DOHH2 (cell line): ENCODE results near the gene SIGLEC5.
"Not testable (repeated sequence)": the region's sequence is repeated elsewhere in the genome, so short reads cannot be mapped to it uniquely, and the experiment has no call there.

Experiments used
- H3F3A ChIP-seq: fragments of 200-600 bp; sonication (generic), shearing (Covaris generic); 2 replicates; pipeline ENCODE4 v1.6.0; 2016; ENCODE audit warnings: antibody characterized with exemption, mild to moderate bottlenecking; ENCODE audit not compliant: control insufficient read depth, insufficient read depth
- H3K27ac ChIP-seq: fragments of 200-600 bp; sonication (generic); 2 replicates; pipeline ENCODE4 v1.5.1; 2014; ENCODE audit warnings: low read depth, mild to moderate bottlenecking, low read length, moderate library complexity
- H3K27me3 ChIP-seq: fragments of 200-600 bp; sonication (generic); 2 replicates; pipeline ENCODE4 v1.6.1; 2014; ENCODE audit warnings: mild to moderate bottlenecking, low read length, mixed read lengths; ENCODE audit not compliant: control insufficient read depth
- H3K36me3 ChIP-seq: fragments of 200-600 bp; sonication (generic); 2 replicates; pipeline ENCODE4 v1.6.1; 2014; ENCODE audit warnings: mild to moderate bottlenecking, low read length, moderate library complexity, mixed read lengths; ENCODE audit not compliant: control insufficient read depth
- H3K4me1 ChIP-seq: fragments of 200-600 bp; sonication (generic); 2 replicates; pipeline ENCODE4 v1.6.1; 2014; ENCODE audit warnings: mild to moderate bottlenecking, low read length, mixed read lengths; ENCODE audit not compliant: control insufficient read depth
- H3K4me2 ChIP-seq: fragments of 200-600 bp; sonication (generic); 2 replicates; pipeline ENCODE4 v1.6.0; 2014; ENCODE audit warnings: mild to moderate bottlenecking, low read length, moderate library complexity
- H3K4me3 ChIP-seq: fragments of 200-600 bp; sonication (generic); 2 replicates; pipeline ENCODE4 v1.5.1; 2014; ENCODE audit warnings: mild to moderate bottlenecking, low read length, mixed read lengths
- H3K79me2 ChIP-seq: fragments of 200-600 bp; sonication (generic); 2 replicates; pipeline ENCODE4 v1.6.1; 2014; ENCODE audit warnings: mild to moderate bottlenecking, low read length, mixed read lengths; ENCODE audit not compliant: control insufficient read depth
- H3K9me2 ChIP-seq: fragments of 200-600 bp; sonication (generic); replicated peaks from 2 replicates; pipeline ENCODE4 v1.6.1; 2014; ENCODE audit warnings: mild to moderate bottlenecking, low read length, mixed read lengths; ENCODE audit not compliant: control insufficient read depth
- H3K9me3 ChIP-seq: fragments of 200-600 bp; sonication (generic); 2 replicates; pipeline ENCODE4 v1.6.1; 2014; ENCODE audit warnings: antibody characterized with exemption, low read length, mixed read lengths; ENCODE audit not compliant: control insufficient read depth, insufficient read depth
- H4K20me1 ChIP-seq: fragments of 200-600 bp; sonication (generic); 2 replicates; pipeline ENCODE4 v1.6.0; 2014; ENCODE audit warnings: low read depth, mild to moderate bottlenecking, antibody characterized with exemption, low read length, moderate library complexity; ENCODE audit not compliant: control insufficient read depth, insufficient read depth
- EZH2phosphoT487 ChIP-seq: fragments of 200-600 bp; sonication (generic); IDR thresholded peaks from 2 replicates; pipeline ENCODE4 v1.6.1; 2017; ENCODE audit warnings: borderline replicate concordance, mild to moderate bottlenecking, antibody characterized with exemption, low read length, moderate library complexity, mixed read lengths
- TF ChIP-seq, protein P1 (sequence below): fragments of 200-600 bp; sonication (generic); IDR thresholded peaks from one replicate; pipeline ENCODE4 v1.5.1; 2014; ENCODE audit warnings: antibody characterized with exemption, mild to moderate bottlenecking, low read depth, low read length; ENCODE audit not compliant: poor library complexity, severe bottlenecking

SIGLEC5 gene, protein sequence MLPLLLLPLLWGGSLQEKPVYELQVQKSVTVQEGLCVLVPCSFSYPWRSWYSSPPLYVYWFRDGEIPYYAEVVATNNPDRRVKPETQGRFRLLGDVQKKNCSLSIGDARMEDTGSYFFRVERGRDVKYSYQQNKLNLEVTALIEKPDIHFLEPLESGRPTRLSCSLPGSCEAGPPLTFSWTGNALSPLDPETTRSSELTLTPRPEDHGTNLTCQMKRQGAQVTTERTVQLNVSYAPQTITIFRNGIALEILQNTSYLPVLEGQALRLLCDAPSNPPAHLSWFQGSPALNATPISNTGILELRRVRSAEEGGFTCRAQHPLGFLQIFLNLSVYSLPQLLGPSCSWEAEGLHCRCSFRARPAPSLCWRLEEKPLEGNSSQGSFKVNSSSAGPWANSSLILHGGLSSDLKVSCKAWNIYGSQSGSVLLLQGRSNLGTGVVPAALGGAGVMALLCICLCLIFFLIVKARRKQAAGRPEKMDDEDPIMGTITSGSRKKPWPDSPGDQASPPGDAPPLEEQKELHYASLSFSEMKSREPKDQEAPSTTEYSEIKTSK

DNA sequence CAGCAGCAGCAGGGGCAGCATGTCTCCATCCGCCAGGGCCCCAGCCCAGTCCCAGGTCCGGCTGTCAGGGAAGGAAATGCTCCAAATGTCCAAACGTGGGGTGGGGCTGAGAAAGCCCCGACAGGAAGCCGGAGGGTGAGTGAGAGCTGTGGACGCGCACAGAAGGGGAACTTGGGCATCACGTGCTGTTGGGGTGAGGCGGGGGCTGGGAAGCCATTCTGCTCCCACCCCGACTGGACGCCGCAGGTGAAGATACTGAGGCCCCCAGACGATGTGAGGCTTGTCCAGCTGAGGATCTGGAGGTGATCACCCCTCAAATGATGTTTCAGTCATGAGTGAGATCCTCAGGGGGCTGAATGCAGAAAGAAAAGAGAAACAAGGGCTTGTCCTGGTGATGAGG, at the start of gene SIGLEC5:
Gene SIGLEC5, minus strand, starts transcription at position 87 of the 400 bp plus-strand sequence. Its CDS starts 66 bp downstream, at position 21.
- H3K4me2 ChIP-seq, H3K9me3 ChIP-seq, H3K27me3 ChIP-seq, H3F3A ChIP-seq, H3K9me2 ChIP-seq, H4K20me1 ChIP-seq, H3K4me1 ChIP-seq, H3K27ac ChIP-seq, H3K36me3 ChIP-seq, H3K4me3 ChIP-seq, H3K79me2 ChIP-seq: not testable (repeated sequence)

DNA sequence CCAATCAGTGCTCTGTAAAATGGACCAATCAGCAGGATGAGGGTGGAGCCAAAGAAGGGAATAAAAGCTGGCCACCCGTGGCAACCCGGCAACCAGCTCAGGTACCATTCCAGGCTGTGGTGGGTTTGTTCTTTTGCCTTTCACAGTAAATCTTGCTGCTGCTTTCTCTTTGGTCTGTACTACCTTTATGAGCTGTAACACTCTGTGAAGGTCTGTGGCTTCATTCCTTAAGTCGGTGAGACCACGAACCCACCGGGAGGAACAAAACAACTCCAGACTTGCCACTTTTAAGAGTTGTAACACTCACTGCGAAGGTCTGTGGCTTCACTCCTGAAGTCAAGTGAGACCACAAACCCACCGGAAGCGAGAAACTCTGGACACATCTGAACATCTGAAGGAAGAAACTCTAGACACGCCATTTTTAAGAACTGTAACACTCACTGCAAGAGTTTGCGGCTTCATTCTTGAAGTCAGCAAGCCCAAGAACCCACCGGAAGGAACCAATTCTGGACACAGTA, 46.4 kb upstream of the SIGLEC5 start:
- H3K9me2 ChIP-seq = no peaks in the 10 kb centered on the region
- no peaks in the 10 kb centered on the region for H3K36me3 ChIP-seq
- H3F3A ChIP-seq = no peaks in the 10 kb centered on the region
- no peaks in the 10 kb centered on the region for H3K27me3 ChIP-seq
- no peak overlapping the region for H3K27ac ChIP-seq
- peaks cover 4% of the 10 kb centered on the region; the same call in 1 of the 2 replicates for H3K9me3 ChIP-seq
- no peak overlapping the region for H3K4me3 ChIP-seq
- no peaks in the 10 kb centered on the region for H4K20me1 ChIP-seq
- no peaks in the 10 kb centered on the region for H3K79me2 ChIP-seq
- H3K4me1 ChIP-seq = 0 out of 2 replicates have a peak, but pooled peaks cover 3% of the 10 kb centered on the region
- H3K4me2 ChIP-seq = no peak overlapping the region
- TF ChIP-seq, protein P1, sequence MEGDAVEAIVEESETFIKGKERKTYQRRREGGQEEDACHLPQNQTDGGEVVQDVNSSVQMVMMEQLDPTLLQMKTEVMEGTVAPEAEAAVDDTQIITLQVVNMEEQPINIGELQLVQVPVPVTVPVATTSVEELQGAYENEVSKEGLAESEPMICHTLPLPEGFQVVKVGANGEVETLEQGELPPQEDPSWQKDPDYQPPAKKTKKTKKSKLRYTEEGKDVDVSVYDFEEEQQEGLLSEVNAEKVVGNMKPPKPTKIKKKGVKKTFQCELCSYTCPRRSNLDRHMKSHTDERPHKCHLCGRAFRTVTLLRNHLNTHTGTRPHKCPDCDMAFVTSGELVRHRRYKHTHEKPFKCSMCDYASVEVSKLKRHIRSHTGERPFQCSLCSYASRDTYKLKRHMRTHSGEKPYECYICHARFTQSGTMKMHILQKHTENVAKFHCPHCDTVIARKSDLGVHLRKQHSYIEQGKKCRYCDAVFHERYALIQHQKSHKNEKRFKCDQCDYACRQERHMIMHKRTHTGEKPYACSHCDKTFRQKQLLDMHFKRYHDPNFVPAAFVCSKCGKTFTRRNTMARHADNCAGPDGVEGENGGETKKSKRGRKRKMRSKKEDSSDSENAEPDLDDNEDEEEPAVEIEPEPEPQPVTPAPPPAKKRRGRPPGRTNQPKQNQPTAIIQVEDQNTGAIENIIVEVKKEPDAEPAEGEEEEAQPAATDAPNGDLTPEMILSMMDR = no peak
- TF ChIP-seq EZH2phosphoT487 = no peak

DNA sequence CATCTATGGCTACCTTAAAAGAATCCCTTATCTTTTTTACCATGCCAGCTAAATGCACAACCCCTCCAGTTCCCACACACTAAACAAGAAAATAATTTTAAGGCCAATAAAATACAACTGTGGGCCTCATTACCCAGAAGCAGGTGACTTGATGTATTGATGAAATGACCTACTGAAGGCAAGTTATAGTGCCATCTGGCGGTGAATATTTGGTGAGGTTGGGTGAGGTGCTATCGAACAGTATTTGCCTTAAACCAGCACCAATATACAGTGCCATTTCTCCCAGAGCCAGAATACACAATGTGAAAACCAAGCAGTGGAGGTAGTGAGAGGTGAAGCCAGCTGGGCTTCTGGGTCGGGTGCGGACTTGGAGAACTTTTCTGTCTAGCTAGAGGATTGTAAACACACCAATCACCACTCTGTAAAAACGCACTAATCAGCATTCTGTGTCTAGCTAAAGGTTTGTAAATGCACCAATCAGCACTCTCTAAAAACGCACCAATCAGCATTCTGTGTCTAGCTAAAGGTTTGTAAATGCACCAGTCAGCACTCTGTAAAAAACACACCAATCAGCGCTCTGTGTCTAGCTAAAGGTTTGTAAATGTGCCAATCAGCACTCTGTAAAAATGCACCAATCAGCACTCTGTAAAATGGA, 45.8 kb upstream of the SIGLEC5 start:
- not testable (repeated sequence) for H3F3A ChIP-seq, H3K4me1 ChIP-seq, H3K4me2 ChIP-seq, H4K20me1 ChIP-seq, H3K4me3 ChIP-seq, H3K36me3 ChIP-seq, H3K79me2 ChIP-seq, H3K27ac ChIP-seq, H3K9me3 ChIP-seq, H3K27me3 ChIP-seq, H3K9me2 ChIP-seq
- TF ChIP-seq, protein P1 = peak; percentile 63

DNA sequence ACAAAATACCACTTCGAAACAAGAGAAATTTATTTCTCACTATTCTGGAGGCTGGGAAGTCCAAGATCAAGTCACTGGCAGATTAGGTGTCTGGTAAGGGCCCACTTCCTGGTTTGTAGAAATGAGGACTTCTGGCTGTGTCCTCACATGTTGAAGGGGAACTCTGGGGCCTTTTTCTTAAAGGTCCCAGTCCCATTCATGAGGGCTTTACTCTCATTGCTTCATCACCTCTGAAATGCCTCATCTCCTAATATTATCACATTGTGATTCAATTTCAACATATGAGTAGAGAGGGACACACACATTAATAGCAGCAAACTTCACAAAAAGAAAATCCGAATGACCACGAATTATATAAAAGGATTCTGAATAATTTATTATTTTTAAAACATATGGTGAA, 38.0 kb upstream of the SIGLEC5 start:
- Histone ChIP-seq H4K20me1 (no peaks in the 10 kb centered on the region), H3K36me3 (no peaks in the 10 kb centered on the region), H3K4me3 (no peak overlapping the region), H3K4me1 (no peaks in the 10 kb centered on the region), H3F3A (no peaks in the 10 kb centered on the region), H3K4me2 (no peak overlapping the region), H3K27me3 (0 out of 2 replicates have a peak, but pooled peaks cover 4% of the 10 kb centered on the region), H3K79me2 (no peaks in the 10 kb centered on the region), H3K27ac (no peak overlapping the region), H3K9me3 (no peaks in the 10 kb centered on the region), H3K9me2 (no peaks in the 10 kb centered on the region)
- no peak for TF ChIP-seq EZH2phosphoT487
- TF ChIP-seq, protein P1 = no peak
